HUES64 (cell line): ENCODE data around the gene PSMD5.

Experiments used
- H3K27ac ChIP-seq: 2 replicates; pipeline ENCODE4 v1.7.0; 2013; ENCODE audit warnings: low read depth, low read length, inconsistent platforms
- H3K27me3 ChIP-seq: 2 replicates; pipeline ENCODE4 v1.6.1; 2013; ENCODE audit warnings: mild to moderate bottlenecking, low read length; ENCODE audit not compliant: insufficient read depth
- H3K36me3 ChIP-seq: 2 replicates; pipeline ENCODE4 v1.6.1; 2013; ENCODE audit warnings: mild to moderate bottlenecking, low read length; ENCODE audit not compliant: insufficient read depth
- H3K4me1 ChIP-seq: 2 replicates; pipeline ENCODE4 v1.6.1; 2013; ENCODE audit warnings: mild to moderate bottlenecking, low read length, moderate library complexity; ENCODE audit not compliant: insufficient read depth
- H3K4me3 ChIP-seq: 2 replicates; pipeline ENCODE4 v1.5.1; 2013; ENCODE audit warnings: mild to moderate bottlenecking, low read length, moderate library complexity
- H3K9ac ChIP-seq: 2 replicates; pipeline ENCODE4 v1.6.1; 2013; ENCODE audit warnings: mild to moderate bottlenecking, low read depth, low read length
- H3K9me3 ChIP-seq: 2 replicates; pipeline ENCODE4 v1.6.1; 2013; ENCODE audit warnings: low read depth, low read length; ENCODE audit not compliant: insufficient read depth
- WGBS: fragments of 150-250, 120-280 bp; methylation state at CpG from one replicate; pipeline ENCODE4 v1.1.7; 2013; ENCODE audit warnings: missing lambda C conversion rate; 5-methylcytosine and 5-hydroxymethylcytosine counted together

PSMD5 gene

GRCh38 chr9:120882935-120883607, 40.3 kb upstream of the PSMD5 start:
- no peak overlapping the region for H3K27ac ChIP-seq
- 90% methylated on average over 10 of the region's 10 CpGs for WGBS

GRCh38 chr9:120879446-120879845, 36.7 kb upstream of the PSMD5 start:
- H3K27ac ChIP-seq = no peak overlapping the region
- 88% methylated on average over 6 of the region's 6 CpGs for WGBS
- no peak overlapping the region for H3K9ac ChIP-seq
- no peak overlapping the region for H3K4me3 ChIP-seq
- no peaks in the 10 kb centered on the region for H3K9me3 ChIP-seq
- peaks cover 10% of the 10 kb centered on the region; the same call in 1 of the 2 replicates for H3K27me3 ChIP-seq
- peaks cover 23% of the 10 kb centered on the region for H3K4me1 ChIP-seq
- H3K36me3 ChIP-seq = no peaks in the 10 kb centered on the region

More at GRCh38 chr9:120882935-120883607, 40.3 kb upstream of the PSMD5 start:
- Histone ChIP-seq H3K4me3 (no peak overlapping the region), H3K36me3 (no peaks in the 10 kb centered on the region), H3K4me1 (peaks cover 3% of the 10 kb centered on the region; the same call in 1 of the 2 replicates), H3K27me3 (peaks cover 3% of the 10 kb centered on the region), H3K9me3 (no peaks in the 10 kb centered on the region), H3K9ac (no peak overlapping the region)

GRCh38 chr9:120878188-120879130, 35.7 kb upstream of the PSMD5 start:
- H3K27ac ChIP-seq = no peak overlapping the region
- WGBS = 74% methylated on average over 8 of the region's 8 CpGs
- no peaks in the 10 kb centered on the region for H3K36me3 ChIP-seq
- peaks cover 10% of the 10 kb centered on the region; the same call in 1 of the 2 replicates for H3K27me3 ChIP-seq
- peaks cover 32% of the 10 kb centered on the region for H3K4me1 ChIP-seq
- no peaks in the 10 kb centered on the region for H3K9me3 ChIP-seq
- no peak overlapping the region for H3K4me3 ChIP-seq
- no peak overlapping the region for H3K9ac ChIP-seq

GRCh38 chr9:120877276-120878034, 34.7 kb upstream of the PSMD5 start:
- WGBS = 8% methylated on average over 63 of the region's 63 CpGs
- H3K27me3 ChIP-seq = peaks cover 10% of the 10 kb centered on the region; the same call in 1 of the 2 replicates
- H3K27ac ChIP-seq = no peak overlapping the region; the same call in 1 of the 2 replicates
- H3K9me3 ChIP-seq = no peaks in the 10 kb centered on the region
- peaks cover 39% of the 10 kb centered on the region for H3K4me1 ChIP-seq
- H3K36me3 ChIP-seq = no peaks in the 10 kb centered on the region
- peak overlapping the region; percentile 68 for H3K4me3 ChIP-seq
- peak overlapping the region; percentile 19 for H3K9ac ChIP-seq

- Histone ChIP-seq H3K9ac (peak within 1 kb of the TSS; percentile 37), H3K4me3 (peak within 1 kb of the TSS; percentile 68), H3K27ac (peak within 1 kb of the TSS; percentile 84; the same call in 1 of the 2 replicates), H3K9me3 (no peaks in the 10 kb centered on the region), H3K27me3 (peaks cover 10% of the 10 kb centered on the region; the same call in 1 of the 2 replicates), H3K36me3 (peaks cover 5% of the 10 kb centered on the region), H3K4me1 (peaks cover 39% of the 10 kb centered on the region)
- WGBS = under 1% methylated on average over 38 of the region's 45 CpGs
These were observed 34.1 kb upstream of the PSMD5 start, which contains the start of gene PHF19 for GRCh38 chr9:120876842-120877240. PHF19 (minus strand) TSS chr9:120877188; CDS start chr9:120874741, 2,447 bp downstream.

GRCh38 chr9:120875954-120876841, 33.5 kb upstream of the PSMD5 start:
- H3K27me3 ChIP-seq = peaks cover 10% of the 10 kb centered on the region; the same call in 1 of the 2 replicates
- H3K4me3 ChIP-seq = peak overlapping the region; percentile 68
- peaks cover 39% of the 10 kb centered on the region for H3K4me1 ChIP-seq
- H3K9me3 ChIP-seq = no peaks in the 10 kb centered on the region
- H3K27ac ChIP-seq = peak overlapping the region; percentile 84; the same call in 1 of the 2 replicates
- H3K36me3 ChIP-seq = peaks cover 5% of the 10 kb centered on the region
- 3% methylated on average over 65 of the region's 65 CpGs for WGBS
- H3K9ac ChIP-seq = peak overlapping the region; percentile 37

GRCh38 chr9:120875643-120875953, 32.9 kb upstream of the PSMD5 start:
- peak overlapping the region; percentile 84; the same call in 1 of the 2 replicates for H3K27ac ChIP-seq

GRCh38 chr9:120875195-120875565, 32.5 kb upstream of the PSMD5 start:
- Histone ChIP-seq H3K9me3 (no peaks in the 10 kb centered on the region), H3K9ac (no peak overlapping the region), H3K36me3 (peaks cover 5% of the 10 kb centered on the region), H3K4me3 (no peak overlapping the region), H3K27ac (no peak overlapping the region), H3K27me3 (peaks cover 10% of the 10 kb centered on the region; the same call in 1 of the 2 replicates), H3K4me1 (peaks cover 39% of the 10 kb centered on the region)
- 81% methylated on average over 4 of the region's 4 CpGs for WGBS

More at GRCh38 chr9:120875643-120875953, 32.9 kb upstream of the PSMD5 start:
- Histone ChIP-seq H3K4me1 (peaks cover 39% of the 10 kb centered on the region), H3K9me3 (no peaks in the 10 kb centered on the region), H3K4me3 (peak overlapping the region; percentile 68), H3K27me3 (peaks cover 10% of the 10 kb centered on the region; the same call in 1 of the 2 replicates), H3K36me3 (peaks cover 5% of the 10 kb centered on the region), H3K9ac (peak overlapping the region; percentile 37; the same call in 1 of the 2 replicates)
- 52% methylated on average over 7 of the region's 7 CpGs for WGBS

- no peak overlapping the region for H3K4me3 ChIP-seq
- no peaks in the 10 kb centered on the region for H3K9me3 ChIP-seq
- peaks cover 10% of the 10 kb centered on the region; the same call in 1 of the 2 replicates for H3K27me3 ChIP-seq
- H3K36me3 ChIP-seq = peaks cover 5% of the 10 kb centered on the region
- H3K9ac ChIP-seq = no peak overlapping the region
- peaks cover 39% of the 10 kb centered on the region for H3K4me1 ChIP-seq
- peak overlapping the region; percentile 76; the same call in 1 of the 2 replicates for H3K27ac ChIP-seq
- WGBS = 91% methylated on average over 9 of the region's 10 CpGs
These were observed 31.8 kb upstream of the PSMD5 start for GRCh38 chr9:120874226-120875194.
